Adrenal gland (tissue), 5 donors: ENCODE results near the gene PRKCI.

Source experiments
- CTCF ChIP-seq, 6 experiments: fragments of 450-650 bp in 4 of 6; fragments of 200-600 bp in 2 of 6; sonication (generic) in 1 of 6; IDR thresholded peaks; 1 replicate in 5 of 6; 2 replicates in 1 of 6; pipeline versions ENCODE4 v1.5.1 to v1.8.0; 2016 to 2021; ENCODE audit warnings: antibody characterized with exemption in 6 of 6, mild to moderate bottlenecking in 2 of 6, moderate library complexity in 1 of 6
- POLR2A ChIP-seq, 2 donors: fragments of 450-650 bp; IDR thresholded peaks; one replicate each; pipeline ENCODE4 v1.6.1; 2017; ENCODE audit warnings: antibody characterized with exemption in 2 of 2, mild to moderate bottlenecking in 2 of 2, moderate library complexity in 1 of 2
- donor health status: DM: no; HTN: no; CAD: no.

- TF ChIP-seq CTCF (IDR thresholded peaks at IDR 0.05) (no peak), POLR2A (IDR thresholded peaks at IDR 0.05) (no peak)
Measured at GRCh38 chr3:170277833-170278580, 55.8 kb downstream of the PRKCI start.
